ENCODE data around the gene RBP2. TPM values are rescaled to one million over a fixed set of nuclear protein-coding genes. Genes with fewer than 3 reads are reported as not detected.

RBP2 gene
- under 1 TPM in 1 of 2 donors, not detected in 1; 0.79 TPM for total RNA-seq
- polyA plus RNA-seq: not detected

DNA sequence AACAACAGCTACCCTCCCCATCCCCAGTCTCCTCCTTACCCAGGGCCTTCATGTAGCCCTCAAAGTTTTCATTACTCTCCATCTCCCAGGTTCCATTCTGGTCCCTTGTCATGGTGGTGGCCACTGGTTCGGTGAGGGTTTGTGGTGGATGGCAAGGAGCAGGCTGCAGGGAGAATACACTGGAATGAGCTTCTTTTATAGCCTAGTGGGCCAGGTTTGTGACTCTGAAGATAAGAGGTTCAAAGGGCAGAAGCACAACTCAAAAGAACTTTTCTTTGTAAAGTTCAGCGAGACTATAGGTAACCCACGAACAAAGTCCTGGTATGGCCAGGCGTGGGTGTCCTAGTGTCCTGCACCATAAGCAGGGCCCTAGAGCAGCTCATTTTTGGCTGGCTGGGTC, at the start of gene RBP2:
Gene RBP2, minus strand, starts transcription at position 169 of the 400 bp plus-strand sequence. Its CDS starts 57 bp downstream, at position 112.
- H3K27ac ChIP-seq (ENCODE audit: low read depth in 1 of 2, low read length in 2 of 2): no peak within 1 kb of the TSS
- TF ChIP-seq FOXA1 (IDR thresholded peaks at IDR 0.05) (no peak), FOXA2 (IDR thresholded peaks at IDR 0.05) (no peak), NR2F2 (IDR thresholded peaks at IDR 0.05) (no peak), EGR1 (IDR thresholded peaks at IDR 0.05; ENCODE audit: low read depth in 2 of 2) (no peak), HNF4G (IDR thresholded peaks at IDR 0.05) (no peak), JUND (IDR thresholded peaks at IDR 0.05) (no peak), HNF4A (conservative IDR thresholded peaks at IDR 0.05) (no peak), YY1 (IDR thresholded peaks at IDR 0.05) (no peak), ATF3 (IDR thresholded peaks at IDR 0.05) (no peak), REST (IDR thresholded peaks at IDR 0.05) (no peak), RXRA (IDR thresholded peaks at IDR 0.05) (no peak), TAF1 (conservative IDR thresholded peaks at IDR 0.05) (no peak), GABPA (IDR thresholded peaks at IDR 0.05 in 1 of 2, conservative IDR thresholded peaks at IDR 0.05 in 1 of 2) (no peak), SP1 (IDR thresholded peaks at IDR 0.05) (no peak), RAD21 (IDR thresholded peaks at IDR 0.05) (no peak)
- TF ChIP-seq, protein P1, sequence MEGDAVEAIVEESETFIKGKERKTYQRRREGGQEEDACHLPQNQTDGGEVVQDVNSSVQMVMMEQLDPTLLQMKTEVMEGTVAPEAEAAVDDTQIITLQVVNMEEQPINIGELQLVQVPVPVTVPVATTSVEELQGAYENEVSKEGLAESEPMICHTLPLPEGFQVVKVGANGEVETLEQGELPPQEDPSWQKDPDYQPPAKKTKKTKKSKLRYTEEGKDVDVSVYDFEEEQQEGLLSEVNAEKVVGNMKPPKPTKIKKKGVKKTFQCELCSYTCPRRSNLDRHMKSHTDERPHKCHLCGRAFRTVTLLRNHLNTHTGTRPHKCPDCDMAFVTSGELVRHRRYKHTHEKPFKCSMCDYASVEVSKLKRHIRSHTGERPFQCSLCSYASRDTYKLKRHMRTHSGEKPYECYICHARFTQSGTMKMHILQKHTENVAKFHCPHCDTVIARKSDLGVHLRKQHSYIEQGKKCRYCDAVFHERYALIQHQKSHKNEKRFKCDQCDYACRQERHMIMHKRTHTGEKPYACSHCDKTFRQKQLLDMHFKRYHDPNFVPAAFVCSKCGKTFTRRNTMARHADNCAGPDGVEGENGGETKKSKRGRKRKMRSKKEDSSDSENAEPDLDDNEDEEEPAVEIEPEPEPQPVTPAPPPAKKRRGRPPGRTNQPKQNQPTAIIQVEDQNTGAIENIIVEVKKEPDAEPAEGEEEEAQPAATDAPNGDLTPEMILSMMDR (IDR thresholded peaks at IDR 0.05; ENCODE audit: low read depth, low read length, missing input control): no peak
- TF ChIP-seq, protein P2, sequence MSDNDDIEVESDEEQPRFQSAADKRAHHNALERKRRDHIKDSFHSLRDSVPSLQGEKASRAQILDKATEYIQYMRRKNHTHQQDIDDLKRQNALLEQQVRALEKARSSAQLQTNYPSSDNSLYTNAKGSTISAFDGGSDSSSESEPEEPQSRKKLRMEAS (IDR thresholded peaks at IDR 0.05): no peak
- TF ChIP-seq, protein P3, sequence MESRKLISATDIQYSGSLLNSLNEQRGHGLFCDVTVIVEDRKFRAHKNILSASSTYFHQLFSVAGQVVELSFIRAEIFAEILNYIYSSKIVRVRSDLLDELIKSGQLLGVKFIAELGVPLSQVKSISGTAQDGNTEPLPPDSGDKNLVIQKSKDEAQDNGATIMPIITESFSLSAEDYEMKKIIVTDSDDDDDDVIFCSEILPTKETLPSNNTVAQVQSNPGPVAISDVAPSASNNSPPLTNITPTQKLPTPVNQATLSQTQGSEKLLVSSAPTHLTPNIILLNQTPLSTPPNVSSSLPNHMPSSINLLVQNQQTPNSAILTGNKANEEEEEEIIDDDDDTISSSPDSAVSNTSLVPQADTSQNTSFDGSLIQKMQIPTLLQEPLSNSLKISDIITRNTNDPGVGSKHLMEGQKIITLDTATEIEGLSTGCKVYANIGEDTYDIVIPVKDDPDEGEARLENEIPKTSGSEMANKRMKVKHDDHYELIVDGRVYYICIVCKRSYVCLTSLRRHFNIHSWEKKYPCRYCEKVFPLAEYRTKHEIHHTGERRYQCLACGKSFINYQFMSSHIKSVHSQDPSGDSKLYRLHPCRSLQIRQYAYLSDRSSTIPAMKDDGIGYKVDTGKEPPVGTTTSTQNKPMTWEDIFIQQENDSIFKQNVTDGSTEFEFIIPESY (IDR thresholded peaks at IDR 0.05): no peak
- no peaks in the 10 kb centered on the region for H3K9me3 ChIP-seq (ENCODE audit: control insufficient read depth in 4 of 4, low read length in 3 of 4)
- 83% methylated on average over 4 of the region's 4 CpGs for WGBS
- H3K4me1 ChIP-seq (ENCODE audit: control insufficient read depth in 4 of 4, insufficient read depth in 4 of 4, low read length in 3 of 4): no peaks in the 10 kb centered on the region
- H3K9ac ChIP-seq (ENCODE audit: low read depth in 1 of 2, low read length in 2 of 2): no peak within 1 kb of the TSS
- no peaks in the 10 kb centered on the region for H3K27me3 ChIP-seq (ENCODE audit: control insufficient read depth in 4 of 4, insufficient read depth in 4 of 4, low read length in 3 of 4)
- H3K36me3 ChIP-seq (ENCODE audit: control insufficient read depth in 4 of 4, insufficient read depth in 3 of 4, low read depth in 1 of 4, low read length in 3 of 4): no peaks in the 10 kb centered on the region
- H3K4me3 ChIP-seq (ENCODE audit: low read depth in 1 of 3, low read length in 3 of 3): no peak within 1 kb of the TSS
- no peak for DNase-seq (ENCODE audit: low spot score)
